NCI-H1092 (cell line): ENCODE data around the gene PRSS27.

Experiments used
- DNase-seq: peaks from one replicate; lab custom pipeline; 2025; lab: John Stamatoyannopoulos, UW

The PRSS27 gene

GRCh38 chr16:2708955-2709587 is 11.0 kb downstream of the PRSS27 start:
- DNase-seq, result no peak

- no peak for DNase-seq
Observed at GRCh38 chr16:2708290-2708639, 11.8 kb downstream of the PRSS27 start.

GRCh38 chr16:2707368-2708289 is 12.4 kb downstream of the PRSS27 start:
- no peak for DNase-seq

- no peak for DNase-seq
Observed at GRCh38 chr16:2706611-2707311, 13.3 kb downstream of the PRSS27 start.

GRCh38 chr16:2706085-2706484 is 13.9 kb downstream of the PRSS27 start:
- DNase-seq, result no peak

GRCh38 chr16:2705351-2705750 is 14.7 kb downstream of the PRSS27 start:
- no peak for DNase-seq

GRCh38 chr16:2704983-2705275 is 15.1 kb downstream of the PRSS27 start:
- no peak for DNase-seq

GRCh38 chr16:2704166-2704982 is 15.7 kb downstream of the PRSS27 start:
- no peak for DNase-seq

GRCh38 chr16:2702871-2703745 is 16.9 kb downstream of the PRSS27 start:
- DNase-seq, result no peak

- DNase-seq, result no peak
Observed at GRCh38 chr16:2702438-2702825, 17.6 kb downstream of the PRSS27 start.

- DNase-seq, result no peak
Observed at GRCh38 chr16:2701713-2702437, 18.1 kb downstream of the PRSS27 start.

- no peak for DNase-seq
Observed at GRCh38 chr16:2701272-2701671, 18.8 kb downstream of the PRSS27 start.

GRCh38 chr16:2700786-2701185 is 19.2 kb downstream of the PRSS27 start:
- DNase-seq, result no peak

GRCh38 chr16:2699791-2700600 is 20.0 kb downstream of the PRSS27 start:
- DNase-seq, result no peak

- no peak for DNase-seq
Observed at GRCh38 chr16:2698965-2699750, 20.9 kb downstream of the PRSS27 start.

- DNase-seq, result no peak
Observed at GRCh38 chr16:2698103-2698870, 21.7 kb downstream of the PRSS27 start.

- no peak for DNase-seq
Observed at GRCh38 chr16:2697401-2697948, 22.5 kb downstream of the PRSS27 start.
